SHP77 treated with DMSO at 0.1 percent for 48 hours (cell line): Measurements from ENCODE around the gene SON.
"Not testable (repeated sequence)": the region's sequence is repeated elsewhere in the genome, so short reads cannot be mapped to it uniquely, and the experiment has no call there.

Experiments used
- DNase-seq: peaks from one replicate; lab custom pipeline; 2025; lab: John Stamatoyannopoulos, UW

The SON gene

GRCh38 chr21:33542640-33543504 is at the start of gene SON:
Gene SON, plus strand, starts transcription at chr21:33543038. Its CDS starts 55 bp downstream, at chr21:33543093.
- peak; percentile 96 for DNase-seq

GRCh38 chr21:33493756-33494155 is 49.1 kb upstream of the SON start:
- DNase-seq: no peak

GRCh38 chr21:33495743-33496142 is 47.1 kb upstream of the SON start:
- DNase-seq: no peak

- no peak for DNase-seq
These were observed 46.5 kb upstream of the SON start for GRCh38 chr21:33496345-33496744.

GRCh38 chr21:33505833-33506232 is 37.0 kb upstream of the SON start:
- no peak for DNase-seq

GRCh38 chr21:33507003-33507402 is 35.8 kb upstream of the SON start:
- DNase-seq: not testable (repeated sequence)

GRCh38 chr21:33510826-33511225 is 32.0 kb upstream of the SON start:
- no peak for DNase-seq

GRCh38 chr21:33511639-33512038 is 31.2 kb upstream of the SON start:
- no peak for DNase-seq

GRCh38 chr21:33512481-33512880 is 30.4 kb upstream of the SON start:
- no peak for DNase-seq

- DNase-seq: no peak
These were observed 28.6 kb upstream of the SON start for GRCh38 chr21:33514229-33514628.

GRCh38 chr21:33518899-33519298 is 23.9 kb upstream of the SON start:
- no peak for DNase-seq

GRCh38 chr21:33522297-33522952 is 20.4 kb upstream of the SON start:
- DNase-seq: no peak

GRCh38 chr21:33522953-33523349 is 19.9 kb upstream of the SON start:
- no peak for DNase-seq

- no peak for DNase-seq
These were observed 11.8 kb upstream of the SON start for GRCh38 chr21:33531007-33531406.

- no peak for DNase-seq
These were observed 5.6 kb upstream of the SON start for GRCh38 chr21:33537212-33537611.

GRCh38 chr21:33539616-33540015 is 3.2 kb upstream of the SON start:
- no peak for DNase-seq

GRCh38 chr21:33540711-33541104 is 2.1 kb upstream of the SON start:
- DNase-seq: no peak

- DNase-seq: peak; percentile 18
These were observed 1.6 kb upstream of the SON start for GRCh38 chr21:33541105-33541711.

- peak; percentile 37 for DNase-seq
These were observed 840 bp upstream of the SON start, which contains the start of gene GART for GRCh38 chr21:33541756-33542639. Gene GART, minus strand, starts transcription at chr21:33542117. Its CDS starts 2,802 bp downstream, at chr21:33539315.

- DNase-seq: no peak
These were observed 779 bp downstream of the SON start for GRCh38 chr21:33543505-33544129.

- no peak for DNase-seq
These were observed 1.8 kb downstream of the SON start for GRCh38 chr21:33544451-33545195.
